Activated naive CD8-positive, alpha-beta T cell treated with anti-CD3 and anti-CD28 coated beads, Interleukin-2, amount 50 U/mL, for 24 hours (primary cell): Measurements from ENCODE around the gene HEPHL1.

Experiments
- ATAC-seq: fragments of 150-1000 bp; cut with Tn5 transposase; one replicate; pipeline ENCODE4 v1.10.0; 2021
- DNase-seq: peaks from one replicate; pipeline ENCODE4 v3.0.0; 2021
- H3K27ac Mint-ChIP-seq: one replicate; pipeline ENCODE4 v1.8.0; 2021; ENCODE audit warnings: mild to moderate bottlenecking, mixed read lengths
- H3K27me3 Mint-ChIP-seq: one replicate; pipeline ENCODE4 v1.8.0; 2021; ENCODE audit warnings: mixed read lengths
- H3K36me3 Mint-ChIP-seq: one replicate; pipeline ENCODE4 v1.8.0; 2021; ENCODE audit warnings: low read depth, mixed read lengths
- H3K4me1 Mint-ChIP-seq: one replicate; pipeline ENCODE4 v1.8.0; 2021; ENCODE audit warnings: mixed read lengths
- H3K4me3 Mint-ChIP-seq: one replicate; pipeline ENCODE4 v1.8.0; 2021; ENCODE audit warnings: mild to moderate bottlenecking, moderate library complexity, mixed read lengths
- H3K9me3 Mint-ChIP-seq: one replicate; pipeline ENCODE4 v1.8.0; 2021; ENCODE audit warnings: mixed read lengths

Gene HEPHL1

DNA sequence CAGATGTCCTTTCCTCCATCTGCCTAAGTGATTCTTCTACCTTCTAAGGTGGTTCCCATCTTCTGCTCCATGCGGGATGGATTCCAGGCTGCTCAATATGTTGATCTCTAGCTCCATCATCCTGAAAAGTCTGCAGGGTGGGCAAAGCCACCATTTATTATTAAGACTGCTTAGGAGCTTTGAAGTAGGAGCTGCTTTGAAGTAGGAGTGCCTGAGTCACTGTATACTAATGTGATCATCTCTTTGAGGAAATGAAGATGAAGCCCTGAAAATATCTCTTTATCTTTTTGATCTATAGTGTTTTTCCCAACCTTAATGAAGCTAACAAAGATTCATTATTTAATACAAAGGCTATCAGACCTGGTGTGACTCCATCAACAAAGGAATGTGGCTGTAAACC lies 13.1 kb downstream of the HEPHL1 start:
- no peak for ATAC-seq
- H3K27me3 Mint-ChIP-seq = peaks cover 2% of the 10 kb centered on the region
- H3K4me3 Mint-ChIP-seq = no peak overlapping the region
- H3K4me1 Mint-ChIP-seq = no peaks in the 10 kb centered on the region
- no peak for DNase-seq
- no peak overlapping the region for H3K27ac Mint-ChIP-seq
- H3K36me3 Mint-ChIP-seq = no peaks in the 10 kb centered on the region
- H3K9me3 Mint-ChIP-seq = peaks cover 4% of the 10 kb centered on the region

- ATAC-seq = no peak
Measured at GRCh38 chr11:94036096-94036495, 14.9 kb downstream of the HEPHL1 start.

GRCh38 chr11:94043241-94043640 lies 22.1 kb downstream of the HEPHL1 start:
- no peak for DNase-seq
- no peak for ATAC-seq
- no peaks in the 10 kb centered on the region for H3K27me3 Mint-ChIP-seq

More at GRCh38 chr11:94036096-94036495, 14.9 kb downstream of the HEPHL1 start:
- Mint-ChIP-seq H3K27me3 (no peaks in the 10 kb centered on the region), H3K4me1 (no peaks in the 10 kb centered on the region), H3K4me3 (no peak overlapping the region), H3K9me3 (peaks cover 4% of the 10 kb centered on the region), H3K27ac (no peak overlapping the region), H3K36me3 (no peaks in the 10 kb centered on the region)
- DNase-seq = no peak

GRCh38 chr11:94046796-94047195 lies 25.6 kb downstream of the HEPHL1 start:
- Mint-ChIP-seq H3K9me3 (peaks cover 4% of the 10 kb centered on the region), H3K27me3 (peaks cover 5% of the 10 kb centered on the region), H3K36me3 (no peaks in the 10 kb centered on the region), H3K4me3 (no peak overlapping the region), H3K27ac (no peak overlapping the region), H3K4me1 (no peaks in the 10 kb centered on the region)
- ATAC-seq (no peak), DNase-seq (no peak)

More at GRCh38 chr11:94043241-94043640, 22.1 kb downstream of the HEPHL1 start:
- no peak overlapping the region for H3K27ac Mint-ChIP-seq
- no peaks in the 10 kb centered on the region for H3K4me1 Mint-ChIP-seq
- H3K9me3 Mint-ChIP-seq = no peaks in the 10 kb centered on the region
- H3K36me3 Mint-ChIP-seq = no peaks in the 10 kb centered on the region
- no peak overlapping the region for H3K4me3 Mint-ChIP-seq

- H3K36me3 Mint-ChIP-seq = no peaks in the 10 kb centered on the region
- ATAC-seq (no peak), DNase-seq (no peak)
- no peak overlapping the region for H3K4me3 Mint-ChIP-seq
- peaks cover 11% of the 10 kb centered on the region for H3K9me3 Mint-ChIP-seq
- H3K27me3 Mint-ChIP-seq = peaks cover 10% of the 10 kb centered on the region
- H3K4me1 Mint-ChIP-seq = no peaks in the 10 kb centered on the region
- H3K27ac Mint-ChIP-seq = no peak overlapping the region
Measured at GRCh38 chr11:94048032-94048709, 27.0 kb downstream of the HEPHL1 start.

DNA sequence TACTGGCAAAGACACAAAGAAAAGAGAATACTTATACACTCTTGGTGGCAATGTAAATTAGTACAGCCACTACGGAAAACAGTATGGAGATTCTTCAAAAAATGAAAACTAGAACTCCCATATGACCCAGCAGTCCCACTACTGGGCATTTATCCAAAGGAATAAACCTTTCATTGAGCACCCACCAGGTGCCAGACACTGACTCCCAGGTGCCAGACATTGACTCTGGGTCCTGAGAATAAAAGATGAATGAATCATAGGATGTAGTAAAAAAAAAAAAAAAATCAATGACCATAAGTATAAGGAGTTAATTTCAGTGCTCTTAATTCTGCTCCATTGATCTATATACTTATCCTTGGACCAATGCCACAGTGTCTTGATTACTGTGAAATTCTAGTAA lies 28.2 kb downstream of the HEPHL1 start:
- no peak overlapping the region for H3K27ac Mint-ChIP-seq
- peaks cover 10% of the 10 kb centered on the region for H3K27me3 Mint-ChIP-seq
- ATAC-seq (no peak), DNase-seq (no peak)
- no peaks in the 10 kb centered on the region for H3K36me3 Mint-ChIP-seq
- H3K9me3 Mint-ChIP-seq = peaks cover 11% of the 10 kb centered on the region
- no peaks in the 10 kb centered on the region for H3K4me1 Mint-ChIP-seq
- H3K4me3 Mint-ChIP-seq = no peak overlapping the region

DNA sequence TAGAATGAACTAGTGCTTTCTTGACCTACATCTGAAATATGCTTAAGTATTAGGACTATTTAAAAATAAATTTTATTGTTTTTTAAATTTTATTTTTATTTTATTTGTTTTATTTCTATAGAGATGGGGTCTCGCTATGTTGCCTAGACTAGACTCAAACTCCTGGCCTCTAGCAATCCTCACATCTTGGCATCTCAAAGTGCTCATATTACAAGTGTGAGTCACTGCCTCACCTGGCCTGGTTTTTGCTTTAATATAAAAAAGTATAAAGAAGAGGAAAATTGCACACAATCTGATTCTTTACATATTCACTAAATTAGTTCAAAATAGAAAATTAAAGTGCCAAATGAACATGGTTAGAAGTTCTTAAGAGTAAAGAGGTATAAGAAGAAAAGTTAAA lies 37.5 kb downstream of the HEPHL1 start:
- Mint-ChIP-seq H3K4me3 (no peak overlapping the region), H3K27me3 (peaks cover 5% of the 10 kb centered on the region), H3K27ac (no peak overlapping the region), H3K4me1 (no peaks in the 10 kb centered on the region), H3K36me3 (no peaks in the 10 kb centered on the region), H3K9me3 (no peaks in the 10 kb centered on the region)
- ATAC-seq = no peak
- DNase-seq = no peak

- no peak for DNase-seq
- Mint-ChIP-seq H3K4me3 (no peak overlapping the region), H3K27ac (no peak overlapping the region), H3K9me3 (no peaks in the 10 kb centered on the region), H3K4me1 (no peaks in the 10 kb centered on the region), H3K27me3 (peaks cover 5% of the 10 kb centered on the region), H3K36me3 (no peaks in the 10 kb centered on the region)
- no peak for ATAC-seq
Measured at GRCh38 chr11:94059065-94059464, 37.9 kb downstream of the HEPHL1 start.

DNA sequence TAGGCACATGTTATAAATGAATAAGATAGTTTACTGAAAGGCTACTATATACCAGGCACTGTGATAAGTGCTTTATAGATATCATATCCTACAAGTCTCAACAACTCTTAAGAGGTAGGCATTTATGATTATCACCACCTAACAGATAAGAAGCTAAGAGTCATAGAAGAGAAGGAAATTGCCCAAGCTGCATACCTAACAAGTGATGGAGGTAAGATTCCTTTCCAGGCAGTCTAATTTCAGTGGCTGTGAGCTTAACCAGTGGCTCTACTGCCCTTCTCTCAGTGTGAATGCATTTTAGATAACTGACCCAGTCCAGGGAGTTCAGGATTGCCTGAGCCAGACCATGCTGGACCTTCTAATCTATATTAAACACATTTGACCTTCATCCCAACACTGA lies 39.2 kb downstream of the HEPHL1 start:
- Mint-ChIP-seq H3K27ac (no peak overlapping the region), H3K4me3 (no peak overlapping the region), H3K27me3 (peaks cover 8% of the 10 kb centered on the region), H3K36me3 (no peaks in the 10 kb centered on the region), H3K9me3 (no peaks in the 10 kb centered on the region), H3K4me1 (no peaks in the 10 kb centered on the region)
- ATAC-seq = no peak
- DNase-seq = no peak

- peaks cover 8% of the 10 kb centered on the region for H3K27me3 Mint-ChIP-seq
- no peak for ATAC-seq
- no peak overlapping the region for H3K27ac Mint-ChIP-seq
Measured at GRCh38 chr11:94062360-94062759, 41.2 kb downstream of the HEPHL1 start.

GRCh38 chr11:94066901-94067429 lies 45.8 kb downstream of the HEPHL1 start:
- no peak for DNase-seq

More at GRCh38 chr11:94062360-94062759, 41.2 kb downstream of the HEPHL1 start:
- no peak for DNase-seq
- Mint-ChIP-seq H3K4me1 (no peaks in the 10 kb centered on the region), H3K9me3 (no peaks in the 10 kb centered on the region), H3K36me3 (no peaks in the 10 kb centered on the region), H3K4me3 (no peak overlapping the region)

GRCh38 chr11:94068764-94069163 lies 47.6 kb downstream of the HEPHL1 start:
- no peaks in the 10 kb centered on the region for H3K4me1 Mint-ChIP-seq
- no peaks in the 10 kb centered on the region for H3K9me3 Mint-ChIP-seq
- no peaks in the 10 kb centered on the region for H3K36me3 Mint-ChIP-seq
- ATAC-seq (no peak), DNase-seq (no peak)
- H3K27ac Mint-ChIP-seq = no peak overlapping the region
- H3K4me3 Mint-ChIP-seq = no peak overlapping the region
- peaks cover 5% of the 10 kb centered on the region for H3K27me3 Mint-ChIP-seq

More at GRCh38 chr11:94066901-94067429, 45.8 kb downstream of the HEPHL1 start:
- H3K27ac Mint-ChIP-seq = no peak overlapping the region
- H3K4me3 Mint-ChIP-seq = no peak overlapping the region
- ATAC-seq = no peak
- H3K36me3 Mint-ChIP-seq = no peaks in the 10 kb centered on the region
- peaks cover 5% of the 10 kb centered on the region for H3K27me3 Mint-ChIP-seq
- H3K4me1 Mint-ChIP-seq = no peaks in the 10 kb centered on the region
- no peaks in the 10 kb centered on the region for H3K9me3 Mint-ChIP-seq

DNA sequence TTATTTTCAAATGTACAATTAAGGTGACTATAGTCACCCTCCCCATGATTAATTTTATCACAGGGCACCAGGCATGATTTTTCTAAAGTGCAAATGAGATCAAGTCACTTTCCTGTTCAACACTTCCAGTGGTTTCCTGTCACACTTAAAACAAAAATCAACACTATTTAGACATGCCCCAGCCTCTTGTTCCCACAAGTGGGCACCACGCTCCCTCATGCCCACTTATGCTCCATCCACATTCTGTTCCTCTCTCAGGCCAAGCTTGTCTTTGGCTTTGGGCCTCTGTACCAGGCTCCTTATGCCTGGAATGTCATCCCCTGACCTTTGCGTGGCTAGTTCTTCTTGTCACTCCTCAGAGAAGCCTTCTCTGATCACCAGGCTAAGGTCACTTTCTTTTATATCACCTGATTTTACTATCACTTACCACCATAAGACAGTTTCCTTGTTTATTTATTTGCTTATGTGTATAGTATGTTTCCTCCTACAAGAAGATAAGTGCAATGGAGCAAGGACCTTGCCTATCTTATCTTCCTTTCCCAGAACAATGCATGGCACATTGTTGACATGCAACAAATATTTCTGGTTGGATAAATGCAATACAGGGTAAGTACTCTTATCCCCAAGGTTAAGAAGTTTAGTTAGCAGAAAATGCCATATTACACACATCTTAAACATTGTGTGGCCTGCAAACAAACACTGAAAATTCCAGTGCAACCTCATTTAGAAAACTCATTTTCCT lies 56.6 kb downstream of the HEPHL1 start:
- H3K4me3 Mint-ChIP-seq = no peak overlapping the region
- ATAC-seq (no peak), DNase-seq (no peak)
- H3K27me3 Mint-ChIP-seq = peaks cover 12% of the 10 kb centered on the region
- H3K36me3 Mint-ChIP-seq = no peaks in the 10 kb centered on the region
- no peaks in the 10 kb centered on the region for H3K4me1 Mint-ChIP-seq
- H3K9me3 Mint-ChIP-seq = no peaks in the 10 kb centered on the region
- no peak overlapping the region for H3K27ac Mint-ChIP-seq

DNA sequence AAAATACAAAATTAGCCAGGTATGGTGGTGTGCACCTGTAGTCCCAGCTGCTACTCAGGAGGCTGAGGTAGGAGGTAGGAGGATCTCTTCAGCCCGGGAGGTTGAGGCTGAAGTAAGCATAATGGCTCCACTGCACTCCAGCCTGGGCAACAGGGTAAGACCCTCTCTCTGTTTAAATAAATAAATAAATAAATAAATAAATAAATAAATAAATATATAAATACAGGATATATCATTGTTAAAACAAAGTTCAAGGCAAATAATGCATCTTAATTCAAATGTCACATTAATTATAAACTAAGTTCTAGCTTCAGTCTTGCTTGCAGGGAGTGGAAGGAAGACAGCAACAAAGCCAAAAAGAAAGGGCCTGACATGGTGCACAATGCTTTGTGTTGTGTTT lies 63.0 kb downstream of the HEPHL1 start:
- Mint-ChIP-seq H3K4me1 (no peaks in the 10 kb centered on the region), H3K27ac (no peak overlapping the region), H3K9me3 (no peaks in the 10 kb centered on the region), H3K36me3 (no peaks in the 10 kb centered on the region), H3K4me3 (no peak overlapping the region), H3K27me3 (peaks cover 10% of the 10 kb centered on the region)
- ATAC-seq = no peak
- no peak for DNase-seq

DNA sequence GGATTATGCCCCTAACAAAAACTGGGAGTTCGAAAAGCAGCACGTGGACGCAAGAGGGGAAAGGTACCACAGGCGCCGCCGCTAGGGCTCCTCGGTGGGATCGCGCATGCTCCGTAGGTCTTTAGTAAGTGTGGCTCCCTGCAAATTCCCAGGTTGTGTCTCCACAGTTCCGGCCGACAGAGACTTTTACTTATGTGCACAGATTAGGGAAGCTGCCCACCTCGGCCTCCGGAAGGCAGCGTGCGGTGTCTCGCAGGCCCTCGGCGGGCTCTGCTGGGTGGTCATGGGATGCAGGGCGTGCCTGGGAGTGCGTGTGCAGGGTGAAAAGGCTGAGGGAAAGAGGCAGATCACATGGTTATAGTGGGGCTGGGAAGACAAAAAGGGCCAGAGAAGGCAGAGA lies 67.8 kb downstream of the HEPHL1 start:
- Mint-ChIP-seq H3K4me1 (no peaks in the 10 kb centered on the region), H3K4me3 (no peak overlapping the region), H3K27me3 (peaks cover 3% of the 10 kb centered on the region), H3K9me3 (no peaks in the 10 kb centered on the region), H3K27ac (no peak overlapping the region), H3K36me3 (no peaks in the 10 kb centered on the region)
- ATAC-seq = no peak
- no peak for DNase-seq
